HG02885 (cell line): ENCODE data around the gene CACNA2D4.
"Not testable (repeated sequence)": the region's sequence is repeated elsewhere in the genome, so short reads cannot be mapped to it uniquely, and the experiment has no call there.

Experiments
- ATAC-seq: cut with Tn5 transposase; IDR thresholded peaks from one replicate; pipeline ENCODE4 v1.9.1; 2021; ENCODE audit warnings: mild to moderate bottlenecking; ENCODE audit not compliant: unreplicated experiment, poor library complexity

CACNA2D4 gene

GRCh38 chr12:1918081-1918883 is at the start of gene CACNA2D4:
Gene CACNA2D4, minus strand, starts transcription at chr12:1918652. Its CDS starts 179 bp downstream, at chr12:1918473.
- ATAC-seq, result no peak

- ATAC-seq, result no peak
Measured at GRCh38 chr12:1966561-1967226, 48.2 kb upstream of the CACNA2D4 start.

- ATAC-seq, result no peak
Measured at GRCh38 chr12:1965916-1966315, 47.5 kb upstream of the CACNA2D4 start.

GRCh38 chr12:1962051-1963020 is 43.9 kb upstream of the CACNA2D4 start:
- ATAC-seq, result no peak

- no peak for ATAC-seq
Measured at GRCh38 chr12:1956716-1957115, 38.3 kb upstream of the CACNA2D4 start.

GRCh38 chr12:1949771-1950470 is 31.5 kb upstream of the CACNA2D4 start:
- ATAC-seq, result no peak

- ATAC-seq, result no peak
Measured at GRCh38 chr12:1948883-1949282, 30.4 kb upstream of the CACNA2D4 start.

- no peak for ATAC-seq
Measured at GRCh38 chr12:1947081-1947480, 28.6 kb upstream of the CACNA2D4 start.

- no peak for ATAC-seq
Measured at GRCh38 chr12:1946296-1946695, 27.8 kb upstream of the CACNA2D4 start.

- not testable (repeated sequence) for ATAC-seq
Measured at GRCh38 chr12:1945502-1945901, 27.1 kb upstream of the CACNA2D4 start.

GRCh38 chr12:1939801-1940607 is 21.6 kb upstream of the CACNA2D4 start:
- no peak for ATAC-seq

GRCh38 chr12:1939331-1939730 is 20.9 kb upstream of the CACNA2D4 start:
- ATAC-seq, result no peak

GRCh38 chr12:1937481-1938224 is 19.2 kb upstream of the CACNA2D4 start:
- no peak for ATAC-seq

GRCh38 chr12:1936406-1937320 is 18.2 kb upstream of the CACNA2D4 start:
- ATAC-seq, result no peak

GRCh38 chr12:1935700-1936378 is 17.4 kb upstream of the CACNA2D4 start:
- ATAC-seq, result no peak

- no peak for ATAC-seq
Measured at GRCh38 chr12:1935242-1935641, 16.8 kb upstream of the CACNA2D4 start.

- no peak for ATAC-seq
Measured at GRCh38 chr12:1934831-1935230, 16.4 kb upstream of the CACNA2D4 start.
